AG09319 (cell line): Measurements from ENCODE around the gene EIF5A.

ENCODE experiments used
- DNase-seq: peaks from one replicate; pipeline ENCODE4 v3.0.0-alpha.2; 2010; ENCODE audit warnings: low read depth; ENCODE audit errors: extremely low read depth
- CTCF ChIP-seq: IDR thresholded peaks from 2 replicates; pipeline ENCODE4 v1.5.1; 2011; ENCODE audit warnings: low read depth, mild to moderate bottlenecking, inconsistent platforms, low read length, moderate library complexity

EIF5A gene

GRCh38 chr17:7289256-7290032, 18.0 kb upstream of the EIF5A start:
- no peak for DNase-seq
- TF ChIP-seq CTCF: no peak

- no peak for DNase-seq
- TF ChIP-seq CTCF: no peak
These were observed 17.3 kb upstream of the EIF5A start for GRCh38 chr17:7290166-7290565.

GRCh38 chr17:7290685-7291084, 16.7 kb upstream of the EIF5A start:
- TF ChIP-seq CTCF: no peak
- DNase-seq: no peak

GRCh38 chr17:7292194-7292593, 15.2 kb upstream of the EIF5A start:
- DNase-seq: no peak
- TF ChIP-seq CTCF: no peak

- no peak for TF ChIP-seq CTCF
- no peak for DNase-seq
These were observed 14.7 kb upstream of the EIF5A start for GRCh38 chr17:7292729-7293128.

GRCh38 chr17:7293159-7293558, 14.3 kb upstream of the EIF5A start:
- no peak for DNase-seq

More at GRCh38 chr17:7293159-7293558, 14.3 kb upstream of the EIF5A start:
- TF ChIP-seq CTCF: no peak
